Kidney tubule cell (primary cell): Measurements from ENCODE around the gene MSANTD3.

Experiments
- DNase-seq: peaks from one replicate; pipeline ENCODE4 v3.0.0-alpha.2; 2018; ENCODE audit warnings: low spot score

MSANTD3 gene

DNA sequence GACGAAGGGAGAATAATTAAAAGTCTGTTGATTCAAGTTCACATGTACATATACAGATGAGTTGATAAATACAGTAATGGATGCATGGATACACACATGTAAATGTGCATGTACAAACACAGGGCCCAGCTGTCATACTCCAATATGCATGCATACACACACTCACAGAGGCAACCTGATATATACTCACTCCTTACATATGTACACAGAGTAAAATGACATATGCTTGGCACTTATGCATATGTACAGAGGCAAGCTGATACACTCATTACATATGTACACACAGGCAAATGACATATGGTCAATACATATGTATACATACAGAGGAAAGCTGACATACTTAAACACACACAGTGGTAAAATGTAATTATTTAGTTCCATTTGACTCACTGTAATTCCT lies 38.8 kb downstream of the MSANTD3 start:
- DNase-seq, result no peak

- DNase-seq, result no peak
Measured at GRCh38 chr9:100466171-100466828, 39.4 kb downstream of the MSANTD3 start.

DNA sequence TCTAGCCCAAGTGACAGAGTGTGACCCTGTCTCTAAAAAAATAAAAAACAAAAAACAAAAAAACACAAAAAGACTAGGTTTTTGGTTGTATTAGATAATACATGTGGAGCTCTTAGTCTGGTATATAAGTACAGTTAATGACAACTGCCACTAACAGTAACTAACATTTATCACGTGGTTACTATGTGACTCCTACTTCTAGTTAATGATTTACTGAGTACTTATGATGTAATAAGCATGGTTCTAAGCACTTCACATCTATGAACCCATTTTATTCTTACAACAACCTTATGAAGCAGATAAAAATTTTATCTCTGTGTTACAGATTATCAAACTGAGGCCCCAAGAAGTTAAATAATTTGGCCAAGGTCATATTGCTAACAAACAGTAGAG lies 39.9 kb downstream of the MSANTD3 start:
- DNase-seq, result peak; percentile 64

GRCh38 chr9:100468041-100468440 lies 41.1 kb downstream of the MSANTD3 start:
- no peak for DNase-seq

DNA sequence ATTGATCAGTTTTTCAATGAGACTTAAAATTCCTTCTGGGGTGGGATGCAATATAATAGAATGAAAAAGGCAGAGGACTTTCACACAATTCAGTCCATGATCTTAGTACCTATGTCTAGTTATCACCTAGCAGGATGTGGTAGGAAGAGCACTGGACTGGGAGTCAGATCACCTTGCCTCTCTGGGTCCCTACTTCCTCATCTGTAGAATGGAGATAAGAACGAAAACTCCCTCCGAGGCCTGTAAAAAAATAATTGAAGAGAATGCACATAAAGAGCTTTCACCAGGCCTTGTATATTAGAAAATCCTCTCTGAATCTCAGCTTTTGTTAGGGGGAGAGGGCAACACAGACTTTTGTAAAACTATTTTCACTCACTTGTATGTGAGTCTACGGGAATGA lies 45.3 kb downstream of the MSANTD3 start:
- DNase-seq, result no peak

- peak; percentile 31 for DNase-seq
Measured at GRCh38 chr9:100472788-100473275, 45.9 kb downstream of the MSANTD3 start, which contains the start of gene TMEFF1. Gene TMEFF1, plus strand, starts transcription at chr9:100473149. Its CDS starts 396 bp downstream, at chr9:100473545.

GRCh38 chr9:100473276-100474081 lies 46.5 kb downstream of the MSANTD3 start:
- peak; percentile 55 for DNase-seq

DNA sequence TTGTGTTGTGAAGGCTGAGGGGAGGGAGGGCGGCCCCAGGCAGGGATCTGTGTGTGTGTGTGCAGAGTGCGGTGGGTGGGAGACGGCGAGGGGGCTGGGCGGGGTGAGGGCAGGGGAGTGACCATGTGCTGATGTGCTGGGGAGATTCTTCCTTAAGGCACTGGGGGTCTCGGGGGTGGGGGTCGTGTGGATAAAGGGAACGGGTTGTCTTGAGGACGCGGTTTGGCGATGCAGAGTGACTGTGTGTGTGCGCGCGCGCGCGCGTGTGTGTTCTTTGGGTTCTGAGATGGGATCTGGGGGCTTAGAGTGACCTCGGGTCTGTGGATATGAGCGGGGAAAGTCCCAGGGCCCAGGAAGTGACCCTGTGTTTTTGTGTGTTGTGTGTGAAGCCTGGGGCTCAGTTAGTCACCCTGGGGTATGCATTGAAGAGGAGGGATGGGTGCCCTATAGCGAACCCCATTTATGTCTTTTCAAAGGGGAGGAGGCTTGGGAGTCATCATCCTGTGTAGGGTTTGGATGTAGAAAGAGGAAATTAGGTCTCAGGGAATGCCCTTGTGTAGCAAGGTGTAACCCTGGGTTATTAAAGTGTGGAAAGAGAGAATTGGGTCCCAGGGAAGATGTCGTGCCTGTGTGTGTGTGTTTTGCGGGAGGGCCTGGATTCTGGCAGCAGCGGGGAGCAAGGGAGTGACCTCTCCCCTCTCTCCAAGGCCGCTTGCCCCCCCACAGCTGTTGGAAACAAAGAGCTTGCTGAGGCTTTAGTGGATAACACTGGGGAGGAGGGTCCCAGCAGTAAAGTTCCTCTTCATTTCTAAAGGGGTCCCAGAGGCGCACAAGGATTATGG lies 47.4 kb downstream of the MSANTD3 start:
- DNase-seq, result no peak

DNA sequence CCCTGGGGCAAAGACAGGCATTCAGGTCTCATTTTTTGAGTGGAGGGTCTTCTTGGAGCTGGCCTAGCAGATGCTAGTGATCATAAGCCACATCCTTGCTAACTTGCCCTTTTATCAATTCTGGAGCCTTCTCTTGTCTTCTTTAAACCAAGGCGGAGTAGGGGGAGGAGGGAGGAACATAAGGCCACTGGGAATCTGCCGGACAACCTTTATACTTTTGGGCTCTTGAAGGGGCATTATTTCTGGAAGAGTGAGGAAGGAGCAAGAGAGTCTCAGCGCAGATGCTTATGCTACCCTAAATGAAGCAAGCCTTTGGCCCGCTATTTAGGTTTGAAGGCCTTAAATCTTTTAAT lies 48.0 kb downstream of the MSANTD3 start:
- no peak for DNase-seq

- no peak for DNase-seq
Measured at GRCh38 chr9:100477241-100477640, 50.3 kb downstream of the MSANTD3 start.

- DNase-seq, result no peak
Measured at GRCh38 chr9:100478192-100478591, 51.2 kb downstream of the MSANTD3 start.

GRCh38 chr9:100479820-100480219 lies 52.9 kb downstream of the MSANTD3 start:
- DNase-seq, result no peak

DNA sequence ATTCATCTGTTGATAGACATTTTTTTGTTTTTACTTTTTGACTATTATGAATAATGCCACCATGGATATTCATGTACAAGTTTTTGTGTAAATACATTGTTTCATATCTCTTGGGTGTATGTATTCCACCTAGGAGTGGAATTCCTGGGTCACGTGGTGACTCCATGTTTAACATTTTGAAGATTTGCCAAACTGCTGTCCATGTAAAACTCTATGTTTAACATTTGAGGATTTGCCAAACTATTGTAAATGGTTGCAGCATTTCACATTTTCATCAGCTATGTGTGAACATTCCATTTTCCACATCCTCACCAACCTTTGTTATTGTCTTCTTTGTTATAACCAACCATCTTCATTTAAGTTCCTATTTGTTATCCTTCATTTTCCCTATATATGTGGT lies 58.3 kb downstream of the MSANTD3 start:
- DNase-seq, result no peak

DNA sequence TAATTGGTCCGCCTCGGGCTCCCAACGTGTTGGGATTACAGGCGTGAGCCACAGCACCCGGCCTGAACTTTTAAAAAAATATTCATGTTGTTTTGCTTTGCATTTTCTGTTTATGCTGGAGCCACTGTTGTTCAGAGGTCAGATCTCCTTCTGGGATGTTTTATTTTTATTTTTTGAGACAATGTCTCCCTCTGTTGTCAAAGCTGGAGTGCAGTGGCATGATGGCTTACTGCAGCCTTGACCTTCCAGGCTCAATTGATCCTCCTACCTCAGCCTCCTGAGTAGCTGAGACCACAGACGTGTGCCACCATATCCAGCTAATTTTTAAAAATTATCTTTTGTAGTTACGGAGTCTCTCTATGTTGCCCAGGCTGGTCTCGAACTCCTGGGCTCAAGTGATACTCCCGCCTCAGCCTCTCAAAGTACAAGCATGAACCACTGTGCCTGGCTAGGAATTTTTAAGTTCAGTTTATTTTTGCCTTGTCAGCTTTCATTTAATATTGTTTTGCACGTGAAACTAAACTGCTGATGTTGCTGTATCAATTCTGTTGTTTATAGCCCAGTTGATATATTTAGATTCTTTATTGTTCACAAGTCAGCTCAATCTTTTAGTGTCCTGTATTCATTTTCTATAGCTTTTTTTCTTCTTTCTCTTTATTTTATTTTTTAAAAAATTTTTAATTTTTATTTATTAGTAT lies 59.7 kb downstream of the MSANTD3 start:
- DNase-seq, result no peak

DNA sequence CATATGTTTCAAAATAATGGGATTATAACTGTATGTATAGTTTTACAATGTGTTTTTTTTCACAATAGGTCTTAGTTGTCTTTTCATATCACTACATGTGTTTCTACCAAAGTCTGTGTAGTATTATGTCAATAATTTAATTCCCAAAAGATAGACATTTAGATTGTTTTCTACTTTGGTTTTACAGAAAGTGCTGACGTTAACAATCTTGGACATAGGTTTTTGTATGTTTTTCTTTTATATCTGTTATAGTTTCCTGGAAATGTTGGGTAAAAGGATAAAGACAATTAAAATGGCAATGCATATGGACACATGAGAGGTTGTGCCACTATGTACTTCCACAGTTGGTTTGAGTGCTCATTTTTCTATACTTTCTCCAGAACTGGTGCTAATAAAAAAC lies 61.2 kb downstream of the MSANTD3 start:
- no peak for DNase-seq

GRCh38 chr9:100489836-100490235 lies 62.9 kb downstream of the MSANTD3 start:
- no peak for DNase-seq

- peak; percentile 50 for DNase-seq
Measured at GRCh38 chr9:100492952-100493351, 66.0 kb downstream of the MSANTD3 start.

- no peak for DNase-seq
Measured at GRCh38 chr9:100498592-100498991, 71.6 kb downstream of the MSANTD3 start.

DNA sequence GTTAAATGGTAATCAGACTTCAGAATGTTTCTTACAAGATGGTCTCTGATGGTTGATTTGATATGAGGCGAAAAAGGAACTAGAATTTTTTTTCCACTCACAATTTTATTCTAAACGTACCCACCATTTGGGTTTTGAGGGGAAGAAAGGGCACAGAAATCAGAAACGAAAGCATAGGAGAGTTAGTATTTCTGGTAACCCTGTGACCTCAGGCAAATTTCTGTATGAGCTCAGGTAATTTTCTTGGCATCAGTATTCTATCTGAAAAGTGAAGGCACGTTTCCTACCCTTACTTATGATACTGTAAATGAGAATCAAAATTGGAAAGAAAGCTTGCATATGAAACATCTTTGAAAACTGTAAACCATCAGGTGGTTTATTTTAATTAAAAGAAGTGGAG lies 72.5 kb downstream of the MSANTD3 start:
- no peak for DNase-seq

GRCh38 chr9:100499866-100500265 lies 72.9 kb downstream of the MSANTD3 start:
- DNase-seq, result no peak
